Loucy (cell line): Measurements from ENCODE around the gene FSIP1.

Experiments used
- CTCF ChIP-seq: fragments of 200-600 bp; sonication (generic); conservative IDR thresholded peaks from 2 replicates; pipeline ENCODE4 v1.5.1; 2014; ENCODE audit warnings: mild to moderate bottlenecking, antibody characterized with exemption, low read length
- EZH2phosphoT487 ChIP-seq: fragments of 200-600 bp; IDR thresholded peaks from 2 replicates; pipeline ENCODE4 v1.6.1; 2018; ENCODE audit warnings: antibody characterized with exemption, mild to moderate bottlenecking, moderate library complexity, borderline replicate concordance

DNA sequence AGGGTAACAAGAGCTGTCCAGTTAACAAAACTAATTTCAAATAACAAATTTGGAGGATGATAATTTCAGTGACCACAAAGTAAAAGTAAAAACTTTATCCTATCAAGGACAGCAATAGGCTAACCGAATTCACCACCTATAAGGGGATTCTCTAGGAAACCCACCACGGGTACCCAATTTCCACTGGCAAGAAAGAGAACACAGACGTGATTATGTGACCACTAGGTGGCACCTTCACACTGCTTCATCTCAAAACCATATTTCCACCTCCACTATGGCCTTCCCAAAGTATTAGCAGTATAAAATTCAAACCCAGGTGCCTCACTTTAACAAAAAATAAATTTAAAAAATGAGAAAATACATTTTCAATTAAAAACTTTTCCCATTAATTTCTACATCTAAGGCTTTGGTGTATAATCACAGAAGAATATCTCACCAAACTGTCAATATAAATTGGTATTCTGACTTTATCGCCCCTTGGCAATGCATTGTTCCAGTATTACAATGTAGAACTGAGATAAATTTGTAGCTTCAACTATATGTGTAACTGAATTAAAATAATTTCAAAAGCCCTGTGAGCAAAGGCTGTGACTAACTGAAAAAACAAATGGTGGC, 96.5 kb downstream of the FSIP1 start:
- TF ChIP-seq CTCF (peak; percentile 91), EZH2phosphoT487 (no peak)
